Measurements from ENCODE around the gene EXD3. TPM values are rescaled to one million over a fixed set of nuclear protein-coding genes. Genes with fewer than 3 reads are reported as not detected.

EXD3 gene
- total RNA-seq, 4 donors from 2014 or later, result 11.8 to 49.0 (median 31.5) TPM

DNA sequence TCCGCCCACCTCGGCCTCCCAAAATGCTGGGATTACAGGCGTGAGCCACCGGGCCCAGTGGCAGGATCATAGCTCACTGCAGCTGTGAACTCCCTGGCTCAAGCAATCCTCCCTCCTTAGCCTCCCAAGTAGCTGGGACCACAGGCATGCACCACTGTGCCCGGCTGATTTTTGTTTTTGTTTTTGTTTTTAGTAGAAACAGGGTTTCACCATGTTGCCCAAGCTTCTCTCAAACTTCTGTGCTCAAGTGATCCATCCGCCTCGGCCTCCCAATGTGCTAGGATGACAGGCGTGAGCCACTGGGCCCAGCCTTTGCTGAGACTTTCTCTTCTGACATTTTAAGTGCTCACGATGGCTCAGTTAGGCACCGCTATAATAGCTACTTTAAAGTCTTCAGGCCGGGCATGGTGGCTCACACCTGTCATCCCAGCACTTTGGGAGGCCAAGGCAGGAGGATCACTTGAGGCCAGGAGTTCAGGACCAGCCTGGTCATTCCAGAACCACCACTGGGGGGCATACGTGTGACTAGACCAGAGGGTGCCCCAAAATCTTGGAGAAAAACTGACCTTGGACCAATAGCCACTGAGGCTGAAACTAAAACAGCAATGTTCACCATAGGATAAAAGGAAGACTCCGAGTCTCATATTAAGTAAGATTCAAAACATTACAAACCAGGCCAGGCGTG is 21.3 kb upstream of the EXD3 start:
- Histone ChIP-seq H3K4me1 (no peaks in the 10 kb centered on the region), H3K4me3 (no peak overlapping the region), H3K27me3 (peaks cover 0 to 5% of the 10 kb centered on the region in 2 donors), H3K36me3 (no peaks in the 10 kb centered on the region), H3K9me3 (no peaks in the 10 kb centered on the region), H3K27ac (no peak overlapping the region)
- TF ChIP-seq CTCF (IDR thresholded peaks at IDR 0.05) (no peak), POLR2A (IDR thresholded peaks at IDR 0.05) (no peak)
- intact Hi-C loops (cut with DNase I; ENCODE audit: low total_unique reads), result no loop called here
- no peak for DNase-seq

- Histone ChIP-seq H3K4me1 (no peaks in the 10 kb centered on the region), H3K27me3 (peaks cover 0 to 5% of the 10 kb centered on the region in 2 donors), H3K27ac (no peak overlapping the region), H3K9me3 (no peaks in the 10 kb centered on the region), H3K36me3 (no peaks in the 10 kb centered on the region), H3K4me3 (no peak overlapping the region)
- intact Hi-C loops (cut with DNase I; ENCODE audit: low total_unique reads), result no loop called here
- DNase-seq, result no peak
- TF ChIP-seq POLR2A (IDR thresholded peaks at IDR 0.05) (no peak), CTCF (IDR thresholded peaks at IDR 0.05) (no peak)
Observed at GRCh38 chr9:137441935-137442321, 19.0 kb upstream of the EXD3 start.

DNA sequence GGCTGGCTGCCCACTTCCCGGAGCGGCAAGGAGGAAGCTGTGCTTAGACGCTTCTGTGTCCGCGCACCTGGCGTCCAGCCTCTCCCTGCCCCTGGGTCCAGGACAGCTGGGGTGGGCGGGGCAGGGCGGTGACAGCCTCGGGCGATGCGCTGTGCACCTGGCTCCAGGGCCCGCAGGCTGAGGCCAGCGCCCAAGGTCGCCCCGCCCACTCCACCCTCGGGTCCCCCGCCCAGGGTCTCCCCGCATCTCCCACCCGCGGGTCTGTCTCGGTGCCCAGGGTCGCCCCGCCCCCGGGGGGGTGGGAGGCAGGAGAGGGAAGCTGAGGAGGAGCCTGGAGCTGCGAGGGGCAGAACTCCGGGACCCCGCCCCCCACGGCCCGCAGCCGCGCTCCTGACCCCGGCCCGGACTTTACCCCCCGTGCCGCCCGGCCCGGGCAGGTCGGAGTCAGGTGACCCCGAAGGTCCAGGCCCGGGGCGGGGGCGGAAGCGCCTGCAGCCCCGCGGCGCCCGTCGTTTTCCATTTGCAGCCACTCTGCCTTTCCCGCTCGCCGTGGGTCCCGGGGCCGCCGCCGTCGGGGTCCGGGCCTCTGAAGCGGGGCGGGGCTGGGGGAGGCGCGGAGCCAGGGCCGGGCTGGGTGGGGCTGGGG is 18.4 kb upstream of the EXD3 start, which contains the start of gene ENTPD8:
TSS of gene ENTPD8 (minus strand) at position 69 of the 646 bp plus-strand sequence. CDS start 3,072 bp downstream, outside the sequence.
- TF ChIP-seq POLR2A (IDR thresholded peaks at IDR 0.05), result no peak
- no peak for TF ChIP-seq CTCF (IDR thresholded peaks at IDR 0.05)
- H3K4me3 ChIP-seq, result no peak within 1 kb of the TSS
- peaks cover 0 to 5% of the 10 kb centered on the region in 2 donors for H3K27me3 ChIP-seq
- H3K4me1 ChIP-seq, result no peaks in the 10 kb centered on the region
- no peak within 1 kb of the TSS for H3K27ac ChIP-seq
- intact Hi-C loops (cut with DNase I; ENCODE audit: low total_unique reads), result no loop called here
- no peaks in the 10 kb centered on the region for H3K36me3 ChIP-seq
- no peaks in the 10 kb centered on the region for H3K9me3 ChIP-seq
- no peak for DNase-seq

- Histone ChIP-seq H3K4me3 (no peak overlapping the region), H3K27me3 (peaks cover 0 to 5% of the 10 kb centered on the region in 2 donors), H3K27ac (no peak overlapping the region), H3K36me3 (no peaks in the 10 kb centered on the region), H3K9me3 (no peaks in the 10 kb centered on the region), H3K4me1 (peaks cover 0 to 5% of the 10 kb centered on the region in 2 donors)
- TF ChIP-seq CTCF (IDR thresholded peaks at IDR 0.05), result no peak
- TF ChIP-seq POLR2A (IDR thresholded peaks at IDR 0.05), result no peak
- DNase-seq, result no peak
- intact Hi-C loops (cut with DNase I; ENCODE audit: low total_unique reads), result no loop called here
Observed at GRCh38 chr9:137439158-137439714, 16.3 kb upstream of the EXD3 start.

DNA sequence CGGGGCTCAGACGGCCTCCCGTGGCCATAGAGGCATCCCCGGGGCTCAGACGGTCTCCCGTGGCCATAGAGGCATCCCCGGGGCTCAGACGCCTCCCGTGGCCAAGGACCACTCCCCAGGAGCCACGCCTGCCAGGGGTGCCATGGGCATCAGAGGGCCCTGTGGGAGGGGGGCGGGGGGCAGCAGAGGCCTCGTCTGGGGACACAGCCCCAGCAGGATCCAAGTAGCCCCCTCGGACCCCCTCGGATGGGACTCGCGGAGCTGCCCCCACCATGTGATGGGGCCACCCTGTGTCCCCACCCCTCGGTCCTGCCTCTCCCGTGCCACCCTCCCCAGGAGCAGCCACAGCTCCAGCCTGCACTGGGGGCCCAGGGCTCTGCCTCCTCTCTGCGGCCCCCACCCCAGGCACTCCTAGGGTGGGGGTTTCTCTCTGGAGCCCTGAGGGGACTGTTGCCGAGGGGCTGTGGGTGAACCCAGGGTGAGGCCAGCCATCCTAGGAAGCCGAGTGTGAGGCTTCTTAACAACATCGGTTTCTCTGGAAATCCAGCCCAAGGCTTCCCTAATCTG is 15.7 kb upstream of the EXD3 start:
- Histone ChIP-seq H3K36me3 (no peaks in the 10 kb centered on the region), H3K4me1 (peaks cover 0 to 5% of the 10 kb centered on the region in 2 donors), H3K27ac (no peak overlapping the region), H3K4me3 (no peak overlapping the region), H3K9me3 (no peaks in the 10 kb centered on the region), H3K27me3 (peaks cover 0 to 5% of the 10 kb centered on the region in 2 donors)
- TF ChIP-seq CTCF (IDR thresholded peaks at IDR 0.05), result no peak
- TF ChIP-seq POLR2A (IDR thresholded peaks at IDR 0.05), result no peak
- intact Hi-C loops (cut with DNase I; ENCODE audit: low total_unique reads), result no loop called here
- no peak for DNase-seq
